Uterus (tissue), 2 donors: ENCODE data around the gene AGMO.

ENCODE experiments used
- CTCF ChIP-seq, 4 experiments: fragments of 200-600 bp in 2 of 4; fragments of 450-650 bp in 2 of 4; sonication (generic) in 2 of 4; IDR thresholded peaks; one replicate each; pipeline ENCODE4 v1.5.1; 2016 to 2019; ENCODE audit warnings: antibody characterized with exemption in 4 of 4, mild to moderate bottlenecking in 2 of 4, moderate library complexity in 1 of 4
- POLR2A ChIP-seq, 2 donors: fragments of 450-650 bp; IDR thresholded peaks; one replicate each; pipeline ENCODE4 v1.6.1; 2016; ENCODE audit warnings: antibody characterized with exemption in 2 of 2, mild to moderate bottlenecking in 1 of 2, moderate library complexity in 1 of 2

- TF ChIP-seq CTCF (IDR thresholded peaks at IDR 0.05) (no peak), POLR2A (IDR thresholded peaks at IDR 0.05) (no peak)
Measured at GRCh38 chr7:15430191-15430590, 131.6 kb downstream of the AGMO start.
